H1 (cell line): ENCODE data around the gene ITGA11. TPM values are rescaled to one million over a fixed set of nuclear protein-coding genes. Genes with fewer than 3 reads are reported as not detected.

Source experiments
- GTF2F1 ChIP-seq: IDR thresholded peaks from 2 replicates; pipeline ENCODE4 v1.6.1; 2012; ENCODE audit warnings: low read depth, low read length, improper control_type of control experiment, borderline replicate concordance
- RBBP5 ChIP-seq: IDR thresholded peaks from 2 replicates; pipeline ENCODE4 v1.7.1; 2012; ENCODE audit warnings: low read depth, mild to moderate bottlenecking, inconsistent platforms, low read length, moderate library complexity, borderline replicate concordance
- RXRA ChIP-seq: IDR thresholded peaks from 2 replicates; pipeline ENCODE4 v1.6.1; 2011; ENCODE audit warnings: low read depth, mild to moderate bottlenecking, low read length, moderate library complexity; ENCODE audit not compliant: insufficient read depth
- SRF ChIP-seq: IDR thresholded peaks from 2 replicates; pipeline ENCODE4 v1.6.1; 2011; ENCODE audit warnings: mild to moderate bottlenecking, low read depth, low read length, moderate library complexity
- TAF1 ChIP-seq: IDR thresholded peaks from 2 replicates; pipeline ENCODE4 v1.6.1; 2011; ENCODE audit warnings: mild to moderate bottlenecking, low read depth, low read length
- polyA plus RNA-seq, 7 experiments: library from polyadenylated mRNA; depleted of rRNA in 3 of 7; stranded (reverse) in 5 of 7; unstranded in 2 of 7; fragments of >200 nt in 5 of 7; fragments of 200-250 nt in 2 of 7; gene quantifications; 1 replicate in 5 of 7; 2 replicates in 1 of 7; 4 replicates in 1 of 7; pipeline versions ENCODE4 v1.2.1 to v1.2.3, GENCODE V29; 2011 to 2013; ENCODE audit warnings: missing spikeins in 2 of 7, mixed read lengths in 2 of 7
- total RNA-seq: library from RNA; stranded (reverse); fragmentation: NEBNext Ultra II Directional; extraction: Animal tissue kit (Norgen Biotek cat#: 25700); gene quantifications from 2 replicates; pipeline ENCODE4 v1.2.1, GENCODE V29; 2021
- TF ChIP-seq, protein P1 (sequence below), 3 experiments: IDR thresholded peaks; 1 replicate in 2 of 3; 2 replicates in 1 of 3; pipeline versions ENCODE4 v1.5.1 to v1.6.1; 2011; ENCODE audit warnings: low read length in 3 of 3, mild to moderate bottlenecking in 3 of 3, inconsistent platforms in 2 of 3, low read depth in 1 of 3, moderate library complexity in 1 of 3; ENCODE audit not compliant: insufficient read depth in 1 of 3; ENCODE audit errors: control extremely low read depth in 1 of 3

Gene ITGA11
- total and polyA plus RNA-seq, 2 of the 8 experiments (the other 6 are each of a cell fraction or from before 2014, with no cell fraction given), result 0.05 to 0.06 TPM

- no peak for TF ChIP-seq RXRA
- TF ChIP-seq TAF1, result no peak
- no peak for TF ChIP-seq GTF2F1
- no peak for TF ChIP-seq RBBP5
- no peak for TF ChIP-seq SRF
- TF ChIP-seq, protein P1, sequence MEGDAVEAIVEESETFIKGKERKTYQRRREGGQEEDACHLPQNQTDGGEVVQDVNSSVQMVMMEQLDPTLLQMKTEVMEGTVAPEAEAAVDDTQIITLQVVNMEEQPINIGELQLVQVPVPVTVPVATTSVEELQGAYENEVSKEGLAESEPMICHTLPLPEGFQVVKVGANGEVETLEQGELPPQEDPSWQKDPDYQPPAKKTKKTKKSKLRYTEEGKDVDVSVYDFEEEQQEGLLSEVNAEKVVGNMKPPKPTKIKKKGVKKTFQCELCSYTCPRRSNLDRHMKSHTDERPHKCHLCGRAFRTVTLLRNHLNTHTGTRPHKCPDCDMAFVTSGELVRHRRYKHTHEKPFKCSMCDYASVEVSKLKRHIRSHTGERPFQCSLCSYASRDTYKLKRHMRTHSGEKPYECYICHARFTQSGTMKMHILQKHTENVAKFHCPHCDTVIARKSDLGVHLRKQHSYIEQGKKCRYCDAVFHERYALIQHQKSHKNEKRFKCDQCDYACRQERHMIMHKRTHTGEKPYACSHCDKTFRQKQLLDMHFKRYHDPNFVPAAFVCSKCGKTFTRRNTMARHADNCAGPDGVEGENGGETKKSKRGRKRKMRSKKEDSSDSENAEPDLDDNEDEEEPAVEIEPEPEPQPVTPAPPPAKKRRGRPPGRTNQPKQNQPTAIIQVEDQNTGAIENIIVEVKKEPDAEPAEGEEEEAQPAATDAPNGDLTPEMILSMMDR (IDR thresholded peaks at IDR 0.05; ENCODE audit: control extremely low read depth in 1 of 3, insufficient read depth in 1 of 3, low read depth in 1 of 3, low read length in 3 of 3), result no peak
These were observed 117.4 kb downstream of the ITGA11 start (continued) for GRCh38 chr15:68314563-68314962.
